NCI-H1436 (cell line): ENCODE measurements around the gene MYH11.
"Not testable (repeated sequence)": the region's sequence is repeated elsewhere in the genome, so short reads cannot be mapped to it uniquely, and the experiment has no call there.

ENCODE experiments used
- DNase-seq: peaks from one replicate; lab custom pipeline; 2025; lab: John Stamatoyannopoulos, UW

The MYH11 gene

DNA sequence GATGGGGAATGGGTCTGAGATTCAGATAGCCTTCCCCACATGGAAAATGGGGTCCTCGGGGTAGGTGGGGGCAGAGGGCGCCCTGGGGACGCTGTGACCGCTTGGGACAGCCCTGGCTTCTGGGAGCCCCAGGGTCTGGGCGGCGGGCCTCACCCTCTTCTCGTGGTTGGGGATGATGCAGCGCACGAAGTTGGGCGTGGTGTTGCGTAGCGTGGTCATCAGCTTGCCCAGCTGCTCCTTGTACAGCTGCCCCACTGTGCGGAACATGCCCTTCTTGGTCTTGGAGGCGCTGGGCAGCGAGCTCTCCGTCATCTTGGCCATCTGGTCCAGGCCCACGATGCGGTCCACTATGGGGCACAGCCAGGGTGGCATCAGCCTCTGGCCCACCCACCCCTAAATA lies 106.8 kb downstream of the MYH11 start:
- no peak for DNase-seq

DNA sequence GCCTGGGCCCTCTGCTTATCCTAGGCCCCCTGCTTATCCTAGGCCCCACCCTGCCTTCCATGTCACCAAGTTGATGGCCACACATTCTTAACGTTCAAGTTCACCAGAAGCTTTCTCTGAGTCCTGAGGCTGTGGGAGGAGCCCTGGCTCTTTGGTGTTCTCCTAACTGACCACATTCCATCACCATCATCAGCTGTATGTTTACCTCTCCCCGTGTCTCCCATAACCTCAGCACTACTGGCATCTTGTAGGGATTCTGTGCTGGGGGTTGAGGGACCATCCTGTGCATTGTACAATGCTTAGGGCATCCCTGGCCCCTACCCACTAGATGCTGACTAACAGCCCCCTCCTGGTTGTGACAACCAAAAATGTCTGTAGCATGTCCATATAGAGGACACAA lies 107.5 kb downstream of the MYH11 start:
- DNase-seq = no peak

DNA sequence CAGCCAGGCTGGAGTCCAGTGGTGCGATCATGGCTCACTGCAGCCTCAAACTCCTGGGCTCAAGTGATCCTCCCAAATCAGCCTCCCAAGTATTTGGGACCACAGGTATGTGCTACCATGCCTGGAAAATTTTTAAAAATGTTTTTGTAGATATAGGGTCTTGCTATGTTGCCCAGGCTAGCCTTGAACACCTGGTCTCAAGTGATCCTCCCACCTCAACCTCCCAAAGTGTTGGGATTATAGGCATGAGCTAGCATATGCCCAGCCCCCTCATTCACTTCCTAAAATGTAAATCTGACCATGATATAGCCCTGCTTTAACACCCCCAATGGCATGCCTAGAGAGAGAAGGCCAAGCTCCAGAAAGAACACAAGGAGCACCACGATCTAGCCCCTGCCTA lies 108.2 kb downstream of the MYH11 start:
- DNase-seq = no peak

DNA sequence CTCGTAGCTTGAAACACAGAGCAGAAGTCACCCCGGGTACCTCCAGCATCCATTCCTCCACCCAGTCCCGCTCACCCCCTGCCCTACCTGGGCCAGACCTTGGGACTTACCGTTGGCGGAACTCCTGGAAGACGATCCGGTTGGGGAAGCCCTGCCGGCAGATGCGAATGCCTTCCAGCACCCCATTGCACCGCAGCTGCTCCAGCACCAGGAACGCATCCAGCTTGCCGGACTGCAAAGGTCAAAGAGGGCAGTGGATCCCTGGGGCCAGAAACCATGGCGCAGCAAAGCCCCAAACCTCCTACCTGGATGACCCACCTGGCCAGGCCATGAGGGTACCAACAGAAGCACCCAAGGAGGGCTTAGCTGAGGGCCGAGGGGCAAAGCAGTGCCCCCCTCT lies 108.9 kb downstream of the MYH11 start:
- no peak for DNase-seq

DNA sequence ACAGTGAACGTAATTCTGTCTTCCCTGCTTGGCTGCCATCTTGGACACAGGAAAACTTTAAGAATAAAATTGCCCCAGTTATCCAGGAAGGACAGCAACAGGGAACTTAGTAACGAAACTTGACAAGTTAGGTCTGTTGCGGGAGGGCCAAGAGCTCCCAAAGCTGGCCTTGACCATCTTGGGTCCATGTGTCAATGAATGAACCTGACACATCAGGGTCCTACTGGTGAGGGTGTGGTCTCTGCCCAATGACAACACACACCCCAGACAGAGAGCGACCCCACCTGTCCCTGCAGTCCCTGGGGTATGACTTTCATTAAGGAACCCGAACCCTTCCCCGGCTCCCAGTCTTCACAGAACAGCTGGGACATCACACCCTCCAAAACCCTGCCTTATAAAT lies 110.5 kb downstream of the MYH11 start:
- no peak for DNase-seq

DNA sequence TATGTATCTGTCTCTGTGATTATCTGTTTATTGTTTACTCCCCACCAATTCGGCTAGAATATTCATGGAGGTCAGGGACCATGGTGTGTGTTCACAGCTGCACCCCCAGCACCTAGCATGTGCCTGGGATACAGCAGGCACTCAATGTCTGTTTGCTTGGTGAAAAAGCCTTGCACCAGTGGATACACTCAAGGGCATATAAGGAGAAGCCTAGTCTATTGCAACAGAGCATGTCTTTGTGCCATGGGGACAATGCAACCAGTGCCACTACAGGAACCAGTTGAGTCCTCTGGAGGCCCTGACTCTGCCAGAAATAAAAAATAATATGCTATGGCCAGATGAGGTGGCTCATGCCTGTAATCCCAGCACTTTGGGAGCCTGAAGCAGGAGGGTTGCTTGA lies 113.2 kb downstream of the MYH11 start:
- DNase-seq = no peak

DNA sequence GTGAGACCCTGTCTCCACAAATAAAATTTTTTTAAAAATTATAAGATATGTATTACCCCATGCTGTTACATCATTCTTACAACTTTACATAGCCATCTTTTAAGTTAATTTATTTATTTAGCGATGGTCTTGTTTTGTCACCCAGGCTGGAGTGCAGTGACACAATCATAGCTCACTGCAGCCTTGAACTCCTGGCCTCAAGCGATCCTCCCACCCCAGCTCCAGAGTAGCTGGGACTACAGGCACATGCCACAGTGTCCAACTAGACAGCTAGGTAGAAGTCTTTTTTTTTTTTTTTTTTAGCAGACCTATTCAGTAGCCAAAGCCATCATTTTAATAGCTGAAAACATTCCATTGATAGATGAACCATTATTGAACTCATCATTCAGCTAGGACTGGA lies 114.1 kb downstream of the MYH11 start:
- DNase-seq = no peak

DNA sequence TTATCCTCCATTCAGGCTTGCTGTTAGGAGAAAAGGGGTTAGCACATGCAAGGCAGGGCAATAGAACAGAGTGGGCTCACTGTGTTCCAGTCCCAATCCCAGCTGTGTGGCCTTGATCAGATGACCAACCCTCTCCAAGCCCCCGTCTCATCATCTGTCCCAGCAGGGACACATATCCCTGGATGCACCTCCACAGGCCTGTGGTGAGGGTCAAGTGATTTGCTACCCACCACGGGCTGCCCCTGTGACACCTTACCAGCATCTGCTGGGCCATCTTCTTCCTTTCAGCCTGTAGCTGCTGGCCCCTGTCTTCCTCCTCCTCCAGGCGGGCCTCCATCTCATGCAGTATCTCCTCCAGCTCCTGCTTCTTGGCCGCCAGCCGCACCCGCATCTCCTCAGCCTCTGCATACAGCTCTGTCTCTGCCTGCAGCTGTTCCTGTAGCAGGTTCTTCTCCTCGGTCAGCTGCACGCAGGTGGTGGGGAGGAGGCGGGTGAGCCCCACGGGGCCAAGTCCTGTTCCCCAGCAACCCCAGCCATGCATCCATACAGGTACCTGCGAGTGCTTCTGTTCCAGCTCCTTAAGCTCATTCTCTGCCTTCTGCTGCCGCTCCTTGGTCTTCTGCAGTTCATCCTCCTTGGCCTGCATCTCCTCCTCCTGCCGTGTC lies 115.5 kb downstream of the MYH11 start:
- DNase-seq = no peak

DNA sequence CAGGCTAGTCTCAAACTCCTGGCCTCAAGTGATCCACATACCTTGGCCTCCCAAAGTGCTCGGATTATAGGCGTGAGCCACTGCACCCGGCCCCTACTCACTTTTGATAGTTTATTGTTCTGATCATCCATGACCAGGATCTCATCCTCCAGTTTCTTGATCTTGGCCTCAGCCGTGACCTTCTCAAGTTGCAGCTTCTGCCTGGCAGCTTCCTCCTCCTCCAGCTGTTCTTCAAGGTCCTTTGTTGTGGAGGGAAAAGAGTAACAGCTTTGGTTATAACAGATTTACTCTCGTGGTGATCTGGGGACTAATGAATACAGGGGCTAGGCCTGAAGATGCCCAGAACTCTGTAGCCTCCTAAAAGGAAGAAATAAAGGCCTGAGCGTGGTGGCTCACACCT lies 116.9 kb downstream of the MYH11 start:
- DNase-seq = no peak

DNA sequence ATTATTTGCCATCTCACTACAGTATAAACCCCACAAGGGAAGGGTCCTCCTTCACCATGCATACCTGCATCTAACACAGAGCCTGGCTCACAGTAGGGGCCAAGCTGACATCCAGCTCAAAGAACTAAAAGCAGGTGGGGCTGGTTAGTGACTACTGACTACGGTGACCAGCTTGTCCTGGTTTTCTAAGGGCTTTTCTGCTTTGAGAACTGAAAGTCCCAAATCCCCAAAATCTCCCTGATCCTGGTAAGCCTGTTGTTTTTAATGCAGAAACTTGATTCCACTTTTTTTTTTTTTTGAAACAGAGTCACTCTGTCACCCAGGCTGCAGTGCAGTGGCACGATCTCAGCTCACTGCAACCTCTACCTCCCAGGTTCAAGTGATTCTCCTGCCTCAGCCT lies 117.4 kb downstream of the MYH11 start:
- no peak for DNase-seq

DNA sequence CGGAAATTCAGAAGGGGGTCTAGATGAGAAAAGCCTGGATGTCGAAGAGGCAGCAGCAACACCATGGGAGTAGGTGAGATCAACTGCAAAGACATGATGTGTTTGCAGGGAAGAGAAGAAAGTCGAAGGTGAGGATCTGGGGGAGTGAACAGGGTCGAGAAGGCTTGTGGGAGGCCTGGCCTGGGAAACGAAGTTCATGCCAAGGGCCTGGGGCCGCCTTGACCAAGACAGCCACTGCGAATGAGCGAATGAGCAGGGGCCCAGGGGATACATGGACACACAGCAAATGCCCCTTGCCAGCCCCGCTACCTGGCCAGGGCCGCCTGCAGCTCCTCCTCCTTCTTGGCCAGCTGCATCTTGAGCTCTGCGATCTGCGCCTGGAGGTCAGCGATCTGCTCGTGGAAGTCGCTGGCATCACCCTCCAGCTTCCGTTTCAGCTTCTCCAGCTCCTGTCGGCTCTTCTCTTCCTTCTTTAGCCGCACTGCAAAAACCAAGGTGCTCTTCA lies 119.6 kb downstream of the MYH11 start:
- DNase-seq = no peak

DNA sequence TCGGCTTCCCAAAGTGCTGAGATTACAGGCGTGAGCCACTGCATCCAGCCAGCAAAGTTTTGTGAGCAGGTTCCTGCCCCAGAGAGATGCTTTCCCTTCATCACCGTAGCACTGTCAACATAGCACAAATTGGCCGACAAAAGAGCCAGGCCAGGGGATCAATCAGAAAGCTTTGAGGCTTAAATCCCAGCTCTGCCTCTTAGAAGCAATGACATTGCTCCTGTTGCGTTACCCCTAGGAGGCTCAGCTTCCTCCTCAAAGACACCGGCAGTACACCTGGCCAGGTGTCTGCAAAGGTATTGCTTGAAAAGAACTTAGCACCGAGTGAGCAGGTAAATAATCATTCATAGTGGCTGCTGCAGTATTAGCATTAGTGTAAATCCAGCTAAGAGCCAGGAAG lies 120.3 kb downstream of the MYH11 start:
- DNase-seq = no peak

DNA sequence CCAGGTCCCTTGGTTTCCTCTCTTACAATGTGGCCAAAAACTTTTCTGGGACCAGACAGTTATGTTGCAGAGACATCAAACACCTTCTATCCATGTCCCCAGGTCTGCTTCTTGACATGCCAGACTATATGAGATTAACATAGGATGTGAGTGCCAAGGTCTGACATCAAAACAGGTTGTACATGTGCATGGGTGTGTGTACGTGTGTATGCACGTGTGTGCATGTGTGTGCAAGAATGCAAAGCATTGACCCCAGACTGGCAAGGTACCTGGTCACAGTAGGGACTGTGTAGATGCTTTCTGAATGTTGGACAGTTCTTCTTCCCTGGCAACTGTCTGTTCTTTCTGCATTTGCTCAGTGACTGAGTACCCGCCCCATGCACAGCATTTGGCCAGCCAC lies 121.2 kb downstream of the MYH11 start:
- DNase-seq = no peak

DNA sequence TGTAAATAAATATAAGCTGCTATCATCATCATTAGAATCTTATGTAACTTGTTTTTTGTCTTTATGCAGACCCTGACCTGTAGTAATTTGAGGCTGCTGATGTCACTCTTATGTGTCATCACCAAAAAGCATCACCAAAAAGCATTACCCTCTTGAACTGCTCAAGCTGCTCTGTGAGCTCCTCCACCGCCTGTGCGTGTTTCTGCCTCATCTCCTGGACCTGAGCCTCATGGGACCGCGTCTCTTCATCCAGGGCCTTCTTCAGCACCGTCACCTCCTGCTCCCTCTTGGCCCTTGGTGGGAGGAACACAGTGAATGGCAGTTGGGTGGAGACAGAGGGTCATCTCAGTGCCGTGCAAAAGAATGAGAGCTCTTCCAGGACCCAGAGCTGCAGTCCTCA lies 124.4 kb downstream of the MYH11 start:
- DNase-seq = no peak

DNA sequence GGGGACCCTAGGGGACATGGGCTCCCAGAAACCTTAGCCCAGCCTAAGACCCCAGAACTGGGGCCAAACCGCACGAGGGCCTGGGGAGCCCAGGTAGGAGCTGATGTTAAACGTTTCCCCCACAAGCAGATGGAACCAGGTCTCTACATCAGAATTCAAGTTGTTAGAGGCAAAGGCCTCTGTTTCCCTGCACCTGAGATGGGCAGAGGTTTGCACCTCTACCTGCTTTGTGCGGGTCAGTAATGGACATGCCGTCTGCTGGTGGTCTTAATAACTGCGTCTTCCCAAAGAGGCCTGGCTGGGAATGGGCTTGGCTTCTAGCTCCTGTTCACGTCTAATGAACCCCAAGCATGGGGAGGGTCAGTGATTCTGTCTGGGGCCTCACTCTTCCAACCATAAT lies 127.7 kb downstream of the MYH11 start:
- no peak for DNase-seq

DNA sequence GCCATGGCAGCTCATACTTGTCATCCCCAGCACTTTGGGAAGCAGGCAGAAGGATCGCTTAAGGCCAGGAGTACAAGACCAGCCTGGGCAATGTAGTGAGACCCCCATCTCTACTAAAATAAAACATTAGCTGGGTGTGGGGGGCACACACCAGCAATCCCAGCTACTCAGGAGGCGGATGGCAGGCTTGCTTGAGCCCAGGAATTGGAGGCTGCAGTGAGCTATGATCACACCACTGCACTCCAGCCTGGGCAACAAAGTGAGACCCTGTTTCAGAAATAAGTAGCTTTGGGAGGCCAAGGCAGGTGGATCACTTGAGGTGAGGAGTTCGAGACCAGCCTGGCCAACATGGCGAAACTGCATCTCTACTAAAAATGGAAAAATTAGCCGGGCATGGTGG lies 129.1 kb downstream of the MYH11 start:
- DNase-seq = not testable (repeated sequence)

DNA sequence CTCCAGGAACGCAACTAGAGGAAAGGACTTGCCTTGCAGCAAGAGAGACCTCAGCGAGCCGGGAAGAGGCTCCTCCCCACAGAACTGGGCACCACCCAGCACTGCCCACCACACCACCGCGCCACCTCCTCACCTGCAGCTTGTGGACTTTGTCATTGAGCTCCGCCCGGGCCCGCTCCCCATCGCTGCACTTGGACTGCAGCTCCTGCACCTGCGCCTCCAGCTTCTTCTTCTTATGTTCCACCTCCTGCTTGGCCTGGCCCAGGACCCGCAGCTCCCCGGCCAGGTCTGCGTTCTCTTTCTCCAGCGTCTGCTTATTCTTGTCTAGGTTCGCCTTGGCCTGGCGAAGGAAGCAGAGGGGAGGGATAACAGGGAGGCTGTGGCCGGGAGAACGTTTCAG lies 130.1 kb downstream of the MYH11 start:
- DNase-seq = no peak

DNA sequence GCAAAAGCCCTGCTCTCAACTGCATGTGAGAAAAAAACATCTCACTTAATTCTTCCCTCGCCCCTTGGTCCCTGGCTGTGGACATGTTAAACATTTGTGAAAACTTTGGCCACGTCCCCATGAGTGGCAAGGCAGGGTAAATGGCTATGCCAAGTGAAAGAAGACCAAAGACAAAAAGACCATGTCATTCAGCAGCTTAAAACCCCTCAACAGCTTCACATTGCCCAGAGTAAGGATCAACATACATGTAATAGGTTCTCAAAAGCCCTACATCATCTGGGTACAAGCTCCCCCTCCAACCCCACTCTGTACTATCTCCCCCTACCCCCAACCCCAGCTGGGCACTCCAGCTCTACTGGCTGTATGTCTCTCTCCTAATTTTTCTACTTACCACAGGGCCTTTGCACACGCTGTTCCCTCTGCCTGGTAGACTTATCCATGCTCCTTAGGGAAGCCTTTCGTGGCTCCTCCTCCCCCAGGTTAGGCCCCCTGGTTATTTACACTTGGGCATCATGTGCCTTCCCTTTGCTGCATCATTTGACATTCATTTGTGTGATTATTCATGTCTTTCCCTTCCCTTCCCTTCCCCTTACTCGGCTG lies 131.1 kb downstream of the MYH11 start:
- DNase-seq = no peak

DNA sequence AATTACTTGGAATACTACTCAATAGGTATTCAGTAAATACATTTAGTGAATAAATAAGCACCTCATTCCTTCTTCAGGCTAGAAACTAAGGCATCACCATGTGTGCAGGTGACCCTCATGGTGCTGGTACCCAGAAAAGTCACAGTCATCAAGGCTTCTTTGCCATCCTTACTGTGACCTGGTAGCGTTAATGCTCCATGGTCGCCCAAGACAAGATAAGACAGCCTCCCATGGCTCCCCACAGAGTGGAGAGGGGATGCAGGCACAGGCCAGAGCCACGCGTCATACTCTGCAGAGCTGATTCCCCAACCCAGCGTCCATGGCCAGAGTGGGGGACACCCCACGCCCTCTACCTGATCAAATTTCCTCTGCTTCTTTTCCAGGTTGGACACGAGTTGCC lies 133.0 kb downstream of the MYH11 start:
- DNase-seq = no peak

DNA sequence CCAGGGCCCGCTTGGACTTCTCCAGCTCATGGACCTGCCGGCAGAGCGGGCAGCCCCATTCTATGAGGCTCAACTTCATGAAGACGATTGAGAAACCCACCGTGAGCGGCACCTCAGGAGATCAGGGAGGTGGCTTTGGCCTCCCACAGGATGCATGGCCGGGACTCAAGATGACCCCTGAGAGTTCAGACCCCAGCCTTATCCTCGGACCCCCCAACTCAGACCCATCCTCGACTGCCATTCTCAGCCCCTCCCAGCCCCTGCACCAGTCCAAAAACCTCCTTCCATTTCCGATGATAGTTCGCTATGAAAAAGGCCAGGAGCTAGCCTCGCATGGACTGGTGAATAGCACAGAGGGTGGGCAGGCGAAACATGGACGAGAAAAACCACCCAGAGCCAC lies 135.8 kb downstream of the MYH11 start:
- no peak for DNase-seq

DNA sequence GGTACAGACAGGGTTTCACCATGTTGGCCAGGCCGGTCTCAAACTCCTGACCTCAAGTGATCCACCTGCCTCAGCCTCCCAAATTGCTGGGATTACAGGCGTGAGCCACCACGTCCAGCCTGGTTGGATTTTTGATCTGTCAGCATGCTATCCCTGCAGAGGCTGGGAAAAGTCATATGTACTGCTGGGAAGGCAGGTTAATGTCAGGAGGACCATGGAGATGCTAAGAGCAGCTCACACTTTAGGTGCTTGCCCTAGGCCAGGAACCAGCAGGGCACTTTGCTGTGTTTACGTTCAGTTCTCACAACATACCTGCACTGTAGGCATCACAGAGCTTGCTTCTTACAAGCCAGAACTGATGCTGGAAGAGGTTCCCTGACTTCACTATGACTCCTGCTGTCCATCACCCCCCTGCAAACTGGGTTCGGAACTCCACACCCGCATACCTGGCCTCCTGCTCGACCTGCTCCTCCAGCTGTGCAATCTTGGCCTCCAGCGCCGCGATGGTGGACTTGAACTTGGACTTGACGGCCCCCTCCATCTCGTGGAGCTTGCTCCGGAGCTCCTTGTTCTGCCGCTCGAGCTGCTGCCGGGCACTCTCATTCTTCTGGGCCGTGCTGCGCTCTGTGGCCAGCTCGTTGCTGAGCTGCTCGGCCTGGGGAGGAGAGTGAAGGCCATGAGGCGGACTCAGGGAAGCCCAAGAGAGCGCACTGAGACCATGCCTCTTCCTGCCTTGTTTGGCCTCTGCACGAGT lies 140.0 kb downstream of the MYH11 start:
- no peak for DNase-seq

DNA sequence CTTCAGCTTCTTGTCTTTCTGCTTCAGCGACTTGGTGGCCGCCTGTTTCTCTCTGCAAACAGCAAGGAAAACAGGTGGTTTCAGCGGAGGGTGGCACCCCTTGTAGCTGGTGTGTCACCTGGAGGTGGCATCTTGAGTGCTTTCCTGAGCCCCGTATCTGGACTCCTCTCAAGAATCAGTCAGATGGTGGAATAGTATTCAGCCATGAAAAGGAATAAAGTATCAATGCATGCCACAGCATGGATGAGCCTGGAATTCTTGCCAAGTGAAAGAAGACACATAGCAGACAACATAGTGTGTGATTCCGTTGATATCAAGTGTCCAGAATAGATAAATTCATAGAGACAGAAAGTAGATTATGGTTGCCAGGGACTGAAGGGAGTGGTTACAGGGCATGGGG lies 141.6 kb downstream of the MYH11 start:
- no peak for DNase-seq

DNA sequence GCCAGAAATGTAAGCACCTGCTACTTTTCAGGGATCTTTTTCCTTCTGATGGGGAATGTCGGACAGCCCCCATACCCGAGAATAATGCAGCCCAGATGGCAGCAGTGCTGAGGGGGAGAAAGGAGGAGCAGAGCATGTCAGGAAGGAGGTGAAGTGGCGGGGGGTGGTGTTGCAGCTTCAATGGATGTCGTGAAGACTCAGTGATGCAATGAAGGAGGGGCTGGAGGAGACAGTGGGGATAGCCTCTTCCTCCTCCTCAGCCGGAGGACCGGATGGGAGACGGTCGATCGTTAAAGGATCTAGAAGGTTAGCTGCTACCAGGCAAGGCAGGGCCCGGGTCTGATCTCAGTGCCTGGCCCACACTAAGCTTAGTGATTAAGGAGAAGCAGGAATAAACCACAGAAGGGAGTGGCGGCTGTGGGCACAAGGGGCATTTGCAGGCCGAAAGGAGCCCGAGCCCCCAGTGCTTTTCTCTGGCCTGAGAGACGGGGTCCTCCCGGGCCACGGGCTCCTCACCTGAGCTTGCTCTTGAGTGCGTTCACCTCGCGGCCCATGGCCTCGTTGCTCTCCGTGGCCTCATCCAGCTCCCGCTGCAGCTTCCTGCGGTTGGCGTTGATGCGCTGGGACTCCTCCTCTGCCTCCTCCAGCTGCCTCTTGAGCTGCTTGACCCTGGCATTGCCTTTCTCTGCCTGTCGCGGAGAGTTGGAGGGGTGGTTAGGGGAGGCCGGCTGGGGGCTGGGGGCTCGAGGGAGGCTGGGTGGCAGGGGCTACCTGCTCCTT lies 142.2 kb downstream of the MYH11 start:
- no peak for DNase-seq
